Kidney (tissue), 14 donors: Measurements from ENCODE around the gene MYH11. TPM values are rescaled to one million over a fixed set of nuclear protein-coding genes. Genes with fewer than 3 reads are reported as not detected.
"Not testable (repeated sequence)": the region's sequence is repeated elsewhere in the genome, so short reads cannot be mapped to it uniquely, and the experiment has no call there.

Experiments
- DNase-seq, 5 donors: peaks; one replicate each; pipeline ENCODE4 v3.0.0-alpha.2; 2013 to 2020
- FAIRE-seq: peaks from 2 replicates; lab custom pipeline; 2012; peaks lifted over from hg19 to GRCh38; lab: Jason Lieb, UNC
- H3K27ac ChIP-seq, 2 donors: one replicate each; pipeline ENCODE4 v1.7.0; 2013; ENCODE audit warnings: low read depth in 2 of 2, low read length in 2 of 2, inconsistent platforms in 1 of 2
- H3K27me3 ChIP-seq: one replicate; pipeline ENCODE4 v1.7.1; 2013; ENCODE audit warnings: low read length, inconsistent platforms; ENCODE audit not compliant: control insufficient read depth, insufficient read depth
- H3K36me3 ChIP-seq, 3 donors: one replicate each; pipeline versions ENCODE4 v1.7.0 to v1.7.1; 2013; ENCODE audit warnings: low read length in 3 of 3, control low read depth in 1 of 3, inconsistent platforms in 1 of 3; ENCODE audit not compliant: insufficient read depth in 3 of 3, control insufficient read depth in 2 of 3
- H3K4me1 ChIP-seq, 3 donors: one replicate each; pipeline versions ENCODE4 v1.7.0 to v1.7.1; 2013; ENCODE audit warnings: low read length in 3 of 3, inconsistent platforms in 1 of 3, low read depth in 1 of 3; ENCODE audit not compliant: control insufficient read depth in 2 of 3, insufficient read depth in 2 of 3
- H3K4me3 ChIP-seq, 3 donors: one replicate each; pipeline versions ENCODE4 v1.7.0 to v1.8.1; 2013; ENCODE audit warnings: low read length in 3 of 3, control low read depth in 1 of 3, inconsistent platforms in 1 of 3
- H3K9ac ChIP-seq, 3 donors: one replicate each; pipeline versions ENCODE4 v1.7.0 to v1.7.1; 2013; ENCODE audit warnings: low read length in 3 of 3, control low read depth in 1 of 3, inconsistent platforms in 1 of 3
- H3K9me3 ChIP-seq, 3 donors: one replicate each; pipeline versions ENCODE4 v1.7.0 to v1.7.1; 2013; ENCODE audit warnings: low read length in 3 of 3, control low read depth in 1 of 3, inconsistent platforms in 1 of 3; ENCODE audit not compliant: control insufficient read depth in 2 of 3, insufficient read depth in 1 of 3
- CTCF ChIP-seq: IDR thresholded peaks from 3 replicates; pipeline ENCODE4 v1.5.1; 2012; ENCODE audit warnings: mild to moderate bottlenecking, moderate library complexity, borderline replicate concordance; ENCODE audit not compliant: insufficient read depth; ENCODE audit errors: extremely low read depth
- intact Hi-C: fragments of 100-400 bp; cut with DNase I; formaldehyde crosslinking; loops from one replicate; pipeline ENCODE4 v1.11.1; 2022
- polyA plus RNA-seq: library from polyadenylated mRNA; stranded (reverse); fragments of 350-450 nt; fragmentation: Illumina TruSeq; extraction: RNeasy Lipid Tissue Mini Kit (QIAGEN cat#74804); gene quantifications from one replicate; pipeline ENCODE4 v1.2.3, GENCODE V29; 2014; ENCODE audit warnings: low read depth, low replicate concordance; ENCODE audit not compliant: insufficient read depth
- total RNA-seq: library from RNA; stranded (reverse); fragmentation: NEBNext Ultra II Directional; extraction: Animal tissue kit (Norgen Biotek cat#: 25700); gene quantifications from one replicate; pipeline ENCODE4 v1.2.1, GENCODE V29; 2021
- donor health status: control.
- donor health status: control.
- donor health status: control.
- donor health status: control.
- donor health status: control.
- donor health status: DM: yes; HTN: yes; CAD: no.
- donor health status: Normal renal cell carcinoma (clear cell type).

The MYH11 gene
- total and polyA plus RNA-seq, 2 donors from 2014 or later: 40.2 to 175 TPM

- intact Hi-C loops: no loop called here
Observed at GRCh38 chr16:15699819-15700218, 157.0 kb downstream of the MYH11 start.

GRCh38 chr16:15694499-15694898 is 162.3 kb downstream of the MYH11 start:
- H3K27ac ChIP-seq: no peak overlapping the region
- no peak for DNase-seq
- no peaks in the 10 kb centered on the region for H3K4me1 ChIP-seq
- H3K27me3 ChIP-seq: no peaks in the 10 kb centered on the region
- H3K9ac ChIP-seq: no peak overlapping the region
- no peak for TF ChIP-seq CTCF
- H3K9me3 ChIP-seq: no peaks in the 10 kb centered on the region
- no peak for FAIRE-seq
- H3K4me3 ChIP-seq: no peak overlapping the region
- H3K36me3 ChIP-seq: peaks cover 3 to 26% (median 22%) of the 10 kb centered on the region in 3 donors
- intact Hi-C loops: no loop called here

More at GRCh38 chr16:15699819-15700218, 157.0 kb downstream of the MYH11 start:
- Histone ChIP-seq H3K9me3 (no peaks in the 10 kb centered on the region), H3K4me1 (no peaks in the 10 kb centered on the region), H3K27ac (no peak overlapping the region), H3K4me3 (no peak overlapping the region), H3K9ac (no peak overlapping the region), H3K36me3 (peaks cover 2 to 17% (median 11%) of the 10 kb centered on the region in 3 donors), H3K27me3 (no peaks in the 10 kb centered on the region)
- no peak for DNase-seq
- no peak for TF ChIP-seq CTCF
- FAIRE-seq: no peak

GRCh38 chr16:15692508-15692907 is 164.3 kb downstream of the MYH11 start:
- DNase-seq, H3K27me3 ChIP-seq, H3K4me3 ChIP-seq, H3K27ac ChIP-seq, H3K4me1 ChIP-seq, H3K9ac ChIP-seq, H3K9me3 ChIP-seq, FAIRE-seq, intact Hi-C loops: not testable (repeated sequence)
- H3K36me3 ChIP-seq: peaks cover 3 to 37% (median 19%) of the 10 kb centered on the region in 3 donors

- Histone ChIP-seq H3K27me3 (no peaks in the 10 kb centered on the region), H3K36me3 (peaks cover 3 to 32% (median 15%) of the 10 kb centered on the region in 3 donors), H3K9ac (no peak overlapping the region), H3K4me1 (no peaks in the 10 kb centered on the region), H3K27ac (no peak overlapping the region), H3K9me3 (no peaks in the 10 kb centered on the region), H3K4me3 (no peak overlapping the region)
- no peak for TF ChIP-seq CTCF
- intact Hi-C loops: no loop called here
- no peak for DNase-seq
- FAIRE-seq: no peak
Observed at GRCh38 chr16:15691046-15691445, 165.8 kb downstream of the MYH11 start.
